Effector CD4-positive, alpha-beta T cell (primary cell): ENCODE data around the gene NOS1AP.
"Not testable (repeated sequence)": the region's sequence is repeated elsewhere in the genome, so short reads cannot be mapped to it uniquely, and the experiment has no call there.

Experiments used
- DNase-seq: peaks from one replicate; pipeline ENCODE4 v3.0.0-alpha.2; 2020

Gene NOS1AP

DNA sequence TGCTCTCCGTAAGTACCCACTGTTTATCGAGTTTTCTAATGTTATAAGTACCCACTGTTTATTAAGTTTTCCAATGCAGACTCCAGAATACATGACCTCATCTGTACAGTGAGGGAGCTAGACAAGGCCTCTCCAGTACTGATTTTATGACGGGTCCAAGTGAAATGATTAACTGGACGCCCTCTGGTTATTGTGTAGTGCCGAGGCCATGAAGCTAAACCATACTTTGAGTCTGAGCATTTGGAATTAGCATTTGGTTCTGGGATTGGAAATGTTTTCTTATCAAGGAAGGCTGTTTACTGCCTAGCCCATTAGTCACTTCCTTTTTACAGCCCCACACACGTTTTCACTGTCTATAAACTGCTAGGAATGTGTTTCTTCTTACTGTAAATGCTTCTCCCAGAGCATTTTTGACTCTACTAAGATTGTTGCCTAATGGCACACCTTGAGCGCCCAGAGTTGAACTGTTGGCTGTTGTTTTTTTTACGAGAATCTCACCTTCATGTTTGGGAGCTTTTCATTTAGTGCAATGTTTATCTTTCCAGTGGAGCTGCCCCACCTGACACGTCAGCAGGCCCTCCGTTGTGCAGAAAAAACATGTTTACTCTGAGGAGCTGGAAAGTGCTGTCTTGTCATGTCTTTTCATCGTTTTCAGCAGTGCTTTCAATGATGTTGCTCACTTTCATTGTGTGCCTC is 280.3 kb downstream of the NOS1AP start:
- no peak for DNase-seq

DNA sequence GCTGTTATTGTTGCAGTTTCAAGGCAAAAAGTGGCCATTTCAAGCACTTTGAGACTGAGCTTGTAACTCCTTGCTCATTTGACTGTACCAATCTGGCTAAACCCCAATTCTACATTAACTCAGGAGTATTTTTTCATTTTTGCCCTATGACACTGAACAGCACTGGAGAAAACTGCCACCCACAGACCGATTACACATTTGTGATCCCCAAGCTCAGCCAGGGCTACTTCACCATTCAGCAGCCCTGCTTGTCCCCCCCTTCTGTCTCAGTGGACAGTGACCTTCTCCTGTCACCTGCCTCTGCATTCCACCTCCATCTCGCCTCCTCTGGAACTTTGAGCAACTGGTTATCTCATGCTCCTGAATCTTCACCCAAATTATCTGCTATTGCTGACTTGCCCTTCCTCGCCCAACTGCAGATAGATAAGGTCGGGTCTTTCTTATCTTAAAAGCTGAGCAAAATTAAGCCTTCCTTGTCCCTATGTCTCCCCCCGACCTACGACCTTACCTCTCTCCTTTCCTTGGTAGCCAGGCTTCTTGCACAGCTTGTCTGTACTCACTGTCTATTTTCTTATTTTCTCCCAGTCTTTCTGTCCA is 281.9 kb downstream of the NOS1AP start:
- no peak for DNase-seq

DNA sequence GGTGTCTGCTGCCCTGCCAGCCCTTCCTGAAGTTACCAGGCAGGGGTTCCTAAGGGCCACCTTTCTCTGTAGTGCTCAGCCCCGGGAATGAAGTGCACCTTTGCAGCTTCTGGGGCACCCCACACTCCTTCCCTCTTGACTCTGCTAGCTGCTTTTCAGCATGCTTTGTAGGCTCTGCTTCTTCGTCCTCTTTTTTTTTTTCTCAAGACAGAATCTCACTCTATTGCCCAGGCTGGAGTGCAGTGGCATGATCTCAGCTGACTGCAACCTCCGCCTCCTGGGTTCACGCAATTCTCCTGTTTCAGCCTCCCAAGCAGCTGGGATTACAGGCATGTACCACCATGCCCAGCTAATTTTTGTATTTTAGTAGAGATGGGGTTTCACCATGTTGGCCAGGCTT is 282.4 kb downstream of the NOS1AP start:
- DNase-seq: not testable (repeated sequence)

DNA sequence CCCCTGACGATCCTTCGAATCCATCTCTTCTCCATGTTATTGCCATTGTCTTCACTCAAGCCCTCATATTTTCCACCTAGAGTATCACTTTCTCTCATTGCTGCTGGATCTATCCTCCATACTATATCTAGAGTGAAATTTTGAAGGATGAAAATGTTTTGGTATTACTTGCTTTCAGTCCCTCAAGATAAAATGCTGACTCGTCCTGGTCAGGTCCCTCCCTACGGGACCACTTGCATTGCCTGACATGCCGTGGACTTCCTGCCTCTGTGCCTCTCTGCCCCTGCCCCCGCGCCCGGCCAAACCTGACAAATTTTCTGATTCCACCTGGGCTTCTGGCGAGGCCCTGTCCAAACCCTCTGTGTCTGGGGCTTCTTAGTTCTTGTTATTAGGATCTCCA is 283.6 kb downstream of the NOS1AP start:
- DNase-seq: no peak

DNA sequence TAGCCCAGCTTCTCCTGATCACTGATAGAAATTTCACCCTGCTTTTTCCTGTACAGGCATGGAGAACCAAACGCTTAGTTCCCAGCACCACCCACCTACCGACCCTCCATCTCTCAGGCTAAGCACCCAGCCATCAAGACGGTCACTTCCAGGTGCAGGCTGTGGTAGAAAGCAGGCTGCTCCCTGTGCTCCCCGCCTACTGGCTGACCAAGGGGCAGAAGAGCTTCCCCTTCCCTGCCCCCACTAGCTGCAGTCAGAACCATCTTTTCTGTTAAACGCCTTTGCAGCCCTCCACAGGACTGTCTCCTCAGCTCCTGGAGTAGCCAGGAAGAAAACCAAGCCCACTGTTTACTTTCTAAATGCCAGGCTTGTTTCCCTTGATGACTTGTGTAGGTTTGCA is 284.2 kb downstream of the NOS1AP start:
- no peak for DNase-seq

DNA sequence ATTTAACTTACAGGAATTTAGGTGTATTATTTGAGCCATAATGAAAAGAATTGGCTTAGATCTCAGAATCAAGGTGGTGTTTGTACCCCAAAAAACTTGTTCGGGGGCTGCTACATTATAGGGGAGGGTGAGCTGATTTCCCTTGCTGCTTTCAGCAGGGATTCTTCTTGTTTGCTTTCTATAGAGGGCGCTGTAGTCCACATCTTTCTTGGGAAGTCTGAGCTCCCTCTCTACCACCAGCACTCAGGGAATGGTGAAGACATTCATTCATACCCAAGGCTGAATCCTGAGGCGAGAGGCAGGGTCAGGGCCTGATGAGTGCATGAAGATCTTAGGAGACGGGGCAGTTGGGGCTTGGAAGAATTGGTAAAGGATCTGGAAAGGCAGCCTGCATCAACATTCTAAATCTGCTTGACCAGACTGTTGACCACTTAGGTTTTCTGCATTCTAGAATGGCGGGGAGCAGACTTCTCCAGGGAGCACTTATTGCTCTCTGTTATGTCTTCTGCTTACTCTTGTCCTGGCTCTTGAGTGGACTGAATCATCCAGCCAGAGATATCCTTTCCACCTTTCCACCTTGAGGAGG is 288.3 kb downstream of the NOS1AP start:
- no peak for DNase-seq

DNA sequence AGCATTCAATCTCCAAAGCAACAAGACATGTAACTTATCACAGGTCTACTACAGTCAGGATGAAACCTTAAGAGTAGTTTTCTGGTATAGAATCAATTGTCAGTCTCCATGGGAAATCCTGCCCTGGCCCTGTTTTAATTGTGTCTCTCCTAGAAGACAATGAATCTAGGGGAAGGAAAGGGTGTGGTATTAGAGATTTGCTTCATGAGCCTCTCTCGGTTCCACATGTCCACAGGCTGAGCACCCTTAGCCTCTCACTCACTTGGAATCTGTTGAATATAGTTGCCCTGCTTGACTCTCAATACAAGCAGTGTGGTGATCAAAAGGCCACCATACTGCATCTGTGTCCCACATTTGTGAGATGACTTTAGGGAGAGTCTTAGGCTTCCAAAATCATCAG is 289.4 kb downstream of the NOS1AP start:
- DNase-seq: no peak

DNA sequence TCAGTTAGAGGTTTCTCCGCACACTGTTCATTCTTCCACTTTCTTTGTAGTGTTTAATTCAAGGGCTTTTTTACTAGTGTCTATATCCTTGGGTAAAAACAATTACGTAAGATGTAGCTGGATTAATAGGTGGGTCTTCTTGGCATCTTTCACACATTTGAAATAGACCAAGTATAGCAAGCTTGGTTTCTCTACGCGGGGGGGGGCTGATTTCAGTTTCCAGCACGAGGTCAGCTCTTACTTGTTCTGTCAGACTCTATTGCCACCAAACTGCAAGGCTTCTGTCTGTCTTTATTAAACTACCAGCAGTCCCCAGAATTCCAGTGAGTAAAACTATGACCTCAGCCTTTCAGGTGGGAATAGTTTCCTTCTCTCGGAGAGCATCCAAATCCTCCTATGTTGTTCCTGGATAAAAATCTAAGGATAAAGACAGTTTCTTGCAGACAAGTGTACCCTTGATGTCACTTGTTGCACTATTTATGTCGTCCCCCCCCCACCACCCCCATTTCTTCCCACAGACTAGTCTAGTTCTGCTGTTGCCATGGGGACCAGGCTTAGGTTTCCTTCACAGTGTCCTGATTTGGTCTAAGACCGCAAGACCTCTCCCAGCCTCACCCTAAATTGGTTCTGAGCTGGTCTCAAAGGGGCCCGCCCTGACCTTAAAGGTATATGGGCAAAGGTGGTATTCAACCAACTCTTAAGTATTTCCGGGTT is 290.2 kb downstream of the NOS1AP start:
- DNase-seq: no peak

DNA sequence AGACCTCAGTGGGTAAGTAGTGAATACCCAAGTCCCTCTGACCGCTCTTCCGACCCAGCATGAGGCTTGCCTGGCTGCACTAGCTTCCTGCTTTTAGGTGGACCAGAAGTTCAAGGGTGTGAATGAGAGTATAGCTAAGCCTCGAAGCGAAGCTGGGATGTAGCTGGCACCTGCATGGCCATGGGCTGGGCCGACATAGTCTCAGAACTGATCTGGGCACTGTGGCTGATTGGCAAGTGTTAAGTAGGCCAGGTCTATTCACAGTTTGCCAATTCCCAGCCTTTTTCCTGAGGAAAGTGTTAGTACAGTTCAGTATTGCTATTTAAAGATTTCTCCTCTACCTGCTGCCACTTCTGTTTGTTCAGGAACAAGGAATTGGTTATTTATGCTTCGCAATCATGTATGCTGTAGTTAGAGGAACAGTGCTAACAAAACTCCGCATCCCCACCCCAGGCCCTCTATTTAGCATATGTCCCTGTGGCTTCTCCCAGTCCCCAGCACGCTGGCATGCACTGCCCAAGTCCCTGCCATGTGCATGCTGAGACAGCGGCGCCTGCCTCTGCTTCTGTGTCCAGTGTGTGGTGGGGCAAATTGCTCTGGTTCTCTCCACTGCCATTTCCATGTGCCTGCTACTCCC is 290.9 kb downstream of the NOS1AP start:
- no peak for DNase-seq

DNA sequence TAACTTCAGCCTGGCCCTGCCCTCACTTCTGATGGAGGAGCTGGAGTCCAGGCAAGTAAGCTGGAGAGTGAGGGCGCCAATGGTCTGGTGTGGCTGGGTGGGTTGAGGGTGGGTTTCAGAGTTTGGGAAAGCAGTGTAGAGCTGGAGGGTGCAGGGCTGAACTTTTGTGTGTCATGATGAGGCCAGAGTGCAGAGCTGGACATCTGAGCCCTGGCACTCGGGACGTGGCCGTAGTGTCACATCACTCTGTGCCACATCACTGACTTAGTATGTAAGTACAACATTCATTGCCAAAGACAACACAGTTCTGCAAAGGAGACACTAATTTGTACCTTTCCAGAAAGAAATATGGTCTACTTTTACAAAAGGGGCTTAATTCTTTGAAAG is 291.4 kb downstream of the NOS1AP start:
- no peak for DNase-seq

DNA sequence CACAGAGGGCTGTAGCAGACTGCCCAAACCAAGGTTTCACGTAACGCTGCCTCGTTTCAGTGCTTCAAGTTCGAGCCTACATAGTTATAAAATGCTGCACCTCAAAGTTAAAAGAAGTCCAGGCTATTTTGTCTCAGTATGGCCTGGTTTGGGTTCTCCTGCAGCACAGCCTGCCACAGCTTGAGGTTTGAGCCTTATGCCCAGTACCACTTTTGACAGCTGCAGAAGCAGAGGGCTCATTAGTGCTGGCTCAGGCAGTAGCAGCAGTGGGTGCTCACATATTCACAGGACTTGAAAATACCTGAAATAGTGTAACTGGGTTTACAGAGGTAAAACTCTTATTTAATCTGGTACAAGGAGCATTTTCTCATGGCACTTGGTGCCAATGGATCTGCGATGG is 291.9 kb downstream of the NOS1AP start:
- no peak for DNase-seq

DNA sequence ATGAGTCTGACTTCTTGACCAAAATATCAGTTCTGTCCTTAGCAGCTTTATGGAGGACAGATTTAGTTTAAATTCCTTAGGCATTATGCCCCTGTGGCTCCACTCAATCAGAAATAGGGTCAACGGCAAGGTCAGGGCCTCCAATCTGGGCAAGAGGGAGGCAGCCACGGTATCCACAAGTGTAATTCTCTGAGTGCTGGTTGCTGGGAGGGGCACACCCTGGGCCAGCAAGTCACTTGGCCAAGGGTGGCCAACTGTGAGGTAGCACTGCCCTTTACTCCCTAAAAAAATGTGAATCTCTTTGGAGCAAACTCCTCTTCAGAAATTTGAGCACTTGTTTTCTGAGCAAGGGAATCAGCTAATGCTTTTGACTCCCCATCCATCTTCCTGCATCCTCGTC is 294.3 kb downstream of the NOS1AP start:
- no peak for DNase-seq

DNA sequence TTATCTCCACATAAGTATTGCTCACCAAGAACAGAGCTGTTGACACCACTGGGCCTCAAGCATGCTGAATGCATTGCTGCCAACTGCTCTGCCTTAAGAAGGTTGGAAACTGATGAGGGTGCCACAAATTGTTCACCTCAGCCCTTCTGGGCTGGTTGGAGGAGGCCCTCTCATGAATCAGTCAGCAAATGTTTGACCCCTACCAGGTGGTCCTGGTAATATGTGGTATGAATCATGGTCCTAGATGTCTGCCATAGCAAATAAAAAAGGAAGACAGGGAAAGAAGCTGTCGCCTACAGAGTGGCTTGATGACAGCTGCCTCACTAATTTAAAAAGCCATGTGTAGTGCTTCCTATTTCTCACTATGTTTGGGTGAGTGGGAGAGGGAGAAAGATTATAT is 295.0 kb downstream of the NOS1AP start:
- DNase-seq: no peak

DNA sequence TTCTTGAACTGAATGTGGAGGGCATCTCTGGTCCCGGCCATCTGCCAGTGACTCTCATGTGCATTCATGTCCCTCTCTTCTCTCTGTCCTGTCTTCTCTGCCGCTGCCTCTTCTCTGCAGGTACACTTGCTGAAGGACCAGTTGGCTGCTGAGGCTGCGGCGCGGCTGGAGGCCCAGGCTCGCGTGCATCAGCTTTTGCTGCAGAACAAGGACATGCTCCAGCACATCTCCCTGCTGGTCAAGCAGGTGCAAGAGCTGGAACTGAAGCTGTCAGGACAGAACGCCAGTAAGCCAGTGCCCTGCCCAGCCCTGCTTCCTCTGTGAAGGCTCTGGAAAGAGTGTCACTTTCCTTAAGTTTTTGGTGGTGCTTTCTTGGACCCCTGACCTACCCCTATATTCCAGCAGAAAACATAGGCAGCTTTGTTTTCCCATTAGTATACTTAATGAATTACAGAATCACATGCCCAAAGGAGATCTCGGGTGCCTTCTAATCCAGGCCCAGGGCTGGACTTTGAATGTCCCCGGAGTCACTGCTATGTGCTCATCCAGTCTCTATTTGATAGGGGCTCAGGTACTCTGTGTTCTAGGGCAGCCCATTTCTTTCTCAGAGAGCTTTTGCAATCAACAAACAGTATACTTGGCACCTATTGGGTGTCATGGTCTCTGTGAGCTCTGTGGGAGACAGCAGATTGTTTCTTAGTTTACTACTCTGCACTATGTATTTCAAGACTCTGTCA is 296.0 kb downstream of the NOS1AP start:
- no peak for DNase-seq

DNA sequence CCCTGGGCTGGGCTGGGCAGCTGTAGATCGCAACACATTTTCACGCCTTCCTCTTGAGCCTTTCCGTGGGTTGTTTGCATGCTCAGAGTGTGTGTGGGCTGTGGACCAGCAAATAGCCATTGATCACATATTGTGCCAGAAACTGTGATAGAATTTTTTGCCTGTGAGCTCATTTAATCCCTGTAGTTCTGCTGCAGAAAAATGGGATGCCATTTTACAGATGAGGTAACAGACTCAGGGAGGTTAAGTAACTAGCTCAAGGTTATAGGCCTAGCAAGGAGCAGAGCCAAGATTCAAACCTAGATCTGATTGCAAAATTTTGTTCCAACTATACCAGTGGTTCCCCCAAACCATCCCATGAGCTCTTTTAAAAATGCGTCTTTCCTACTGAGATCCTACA is 296.7 kb downstream of the NOS1AP start:
- no peak for DNase-seq

DNA sequence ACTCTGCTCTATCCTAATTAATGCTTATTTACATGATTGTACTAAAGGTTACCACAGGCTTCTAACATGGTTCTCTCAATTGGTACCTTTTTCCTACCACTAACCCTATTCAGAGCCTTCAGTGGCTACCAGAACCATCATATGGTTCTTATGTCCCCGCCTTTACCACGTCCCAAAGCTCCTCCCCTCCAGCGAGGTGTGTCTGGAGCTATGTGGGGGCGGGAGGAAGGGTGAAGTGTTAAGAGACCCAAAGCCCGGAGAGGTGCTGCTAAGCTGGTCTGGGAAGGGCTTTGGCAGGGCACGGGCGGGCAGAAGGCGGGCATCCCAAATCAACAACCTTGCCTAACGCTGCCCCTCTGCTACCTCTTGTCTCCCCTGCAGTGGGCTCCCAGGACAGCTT is 297.2 kb downstream of the NOS1AP start:
- no peak for DNase-seq

DNA sequence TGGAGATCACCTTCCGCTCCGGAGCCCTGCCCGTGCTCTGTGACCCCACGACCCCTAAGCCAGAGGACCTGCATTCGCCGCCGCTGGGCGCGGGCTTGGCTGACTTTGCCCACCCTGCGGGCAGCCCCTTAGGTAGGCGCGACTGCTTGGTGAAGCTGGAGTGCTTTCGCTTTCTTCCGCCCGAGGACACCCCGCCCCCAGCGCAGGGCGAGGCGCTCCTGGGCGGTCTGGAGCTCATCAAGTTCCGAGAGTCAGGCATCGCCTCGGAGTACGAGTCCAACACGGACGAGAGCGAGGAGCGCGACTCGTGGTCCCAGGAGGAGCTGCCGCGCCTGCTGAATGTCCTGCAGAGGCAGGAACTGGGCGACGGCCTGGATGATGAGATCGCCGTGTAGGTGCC is 297.6 kb downstream of the NOS1AP start:
- no peak for DNase-seq

DNA sequence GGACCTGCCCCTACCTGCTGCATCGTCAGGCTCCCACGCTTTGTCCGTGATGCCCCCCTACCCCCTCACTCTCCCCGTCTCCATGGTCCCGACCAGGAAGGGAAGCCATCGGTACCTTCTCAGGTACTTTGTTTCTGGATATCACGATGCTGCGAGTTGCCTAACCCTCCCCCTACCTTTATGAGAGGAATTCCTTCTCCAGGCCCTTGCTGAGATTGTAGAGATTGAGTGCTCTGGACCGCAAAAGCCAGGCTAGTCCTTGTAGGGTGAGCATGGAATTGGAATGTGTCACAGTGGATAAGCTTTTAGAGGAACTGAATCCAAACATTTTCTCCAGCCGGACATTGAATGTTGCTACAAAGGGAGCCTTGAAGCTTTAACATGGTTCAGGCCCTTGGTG is 298.3 kb downstream of the NOS1AP start:
- DNase-seq: no peak

DNA sequence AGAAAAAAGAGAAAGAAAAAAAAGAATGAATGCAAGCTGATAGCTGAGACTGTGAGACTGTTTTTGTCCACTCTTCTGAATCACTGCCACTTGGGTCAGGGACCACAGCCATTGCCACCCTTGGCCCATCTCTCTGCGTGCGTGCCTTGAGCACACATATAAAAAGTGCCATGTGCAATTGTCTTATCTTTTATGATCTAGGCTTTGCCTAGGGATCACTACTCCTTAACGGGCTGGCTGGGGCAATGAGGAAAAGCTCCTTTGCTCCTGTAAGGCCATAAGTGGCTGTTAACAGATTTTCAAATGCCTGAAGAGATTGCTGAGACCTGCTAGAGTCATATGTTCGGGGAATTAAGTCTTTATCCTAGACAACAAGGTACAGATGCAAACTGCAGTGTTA is 299.0 kb downstream of the NOS1AP start:
- no peak for DNase-seq

DNA sequence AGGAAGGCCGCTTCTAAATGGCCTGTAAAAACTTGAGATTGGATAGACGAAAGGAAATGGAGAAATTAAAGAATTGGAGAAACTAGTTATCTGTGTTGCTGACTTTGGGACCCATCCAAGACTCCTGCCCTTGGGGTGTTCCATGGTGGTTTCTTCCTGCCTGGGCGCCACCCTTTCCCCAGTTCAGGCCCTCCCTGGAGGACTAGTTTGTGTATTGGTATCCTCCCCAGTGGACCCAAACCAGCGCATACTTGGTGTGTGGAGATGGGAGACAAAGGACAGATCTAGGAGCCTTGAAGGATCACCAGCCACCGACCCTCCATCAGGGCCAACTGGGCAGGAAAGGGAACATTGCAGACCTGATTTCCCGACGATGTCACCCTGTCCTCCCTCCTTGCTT is 300.1 kb downstream of the NOS1AP start:
- no peak for DNase-seq

DNA sequence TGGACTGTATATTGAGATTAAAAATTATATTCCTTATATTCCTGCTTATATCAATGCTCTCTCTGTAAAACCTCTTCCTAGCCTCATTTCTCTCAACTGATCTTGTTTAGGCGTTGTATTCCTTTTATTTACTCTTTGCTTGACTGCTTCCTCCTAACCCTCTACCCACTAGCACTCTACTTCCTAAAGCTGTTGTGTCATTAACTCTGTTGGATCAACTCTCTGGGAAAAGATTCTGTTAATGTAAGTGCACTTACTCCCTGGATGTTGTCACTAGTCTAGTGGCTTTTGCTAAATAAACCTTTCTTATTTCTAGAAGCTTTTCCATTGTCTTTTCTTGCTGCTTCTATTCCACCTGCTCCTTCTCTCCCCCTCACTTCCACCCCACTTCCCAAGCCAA is 300.7 kb downstream of the NOS1AP start:
- no peak for DNase-seq

DNA sequence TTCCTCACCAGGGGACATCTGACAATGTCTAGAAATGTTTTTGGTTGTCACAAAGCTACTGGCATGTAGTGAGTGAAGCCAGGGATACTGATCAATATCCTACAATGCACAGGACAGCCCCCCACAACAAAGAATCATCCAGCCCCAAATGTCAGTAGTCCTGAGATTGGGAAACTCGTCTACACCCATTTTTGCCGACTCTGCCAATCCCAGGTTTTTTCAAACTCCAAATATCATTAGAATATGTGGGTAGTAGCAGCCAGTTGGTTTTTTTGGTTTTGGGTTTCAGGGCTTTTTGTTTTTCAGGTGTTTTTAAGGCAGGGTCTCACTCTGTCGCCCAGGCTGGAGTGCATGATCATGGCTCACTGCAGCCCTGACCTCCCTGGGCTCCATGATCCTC is 301.2 kb downstream of the NOS1AP start:
- DNase-seq: no peak

DNA sequence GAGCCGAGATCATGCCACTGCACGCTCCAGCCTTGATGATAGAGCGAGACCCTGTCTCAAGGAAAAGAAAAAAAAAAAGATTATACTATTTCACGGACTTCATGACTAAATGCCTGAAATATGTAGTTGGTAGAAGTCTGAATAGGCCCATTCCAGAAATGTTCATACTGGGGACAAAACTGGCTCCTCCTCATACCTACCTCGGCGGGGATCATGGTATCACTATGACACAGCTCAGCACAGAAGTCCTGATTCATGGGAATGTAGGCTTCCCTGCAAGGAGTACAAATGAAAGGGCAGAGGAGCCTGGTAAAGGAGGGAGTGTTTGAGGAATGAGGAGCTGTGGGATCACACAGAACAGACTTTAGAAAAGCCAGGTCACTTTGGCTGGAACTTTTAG is 302.1 kb downstream of the NOS1AP start:
- DNase-seq: no peak
